ENCODE results near the gene FTO.

The FTO gene

DNA sequence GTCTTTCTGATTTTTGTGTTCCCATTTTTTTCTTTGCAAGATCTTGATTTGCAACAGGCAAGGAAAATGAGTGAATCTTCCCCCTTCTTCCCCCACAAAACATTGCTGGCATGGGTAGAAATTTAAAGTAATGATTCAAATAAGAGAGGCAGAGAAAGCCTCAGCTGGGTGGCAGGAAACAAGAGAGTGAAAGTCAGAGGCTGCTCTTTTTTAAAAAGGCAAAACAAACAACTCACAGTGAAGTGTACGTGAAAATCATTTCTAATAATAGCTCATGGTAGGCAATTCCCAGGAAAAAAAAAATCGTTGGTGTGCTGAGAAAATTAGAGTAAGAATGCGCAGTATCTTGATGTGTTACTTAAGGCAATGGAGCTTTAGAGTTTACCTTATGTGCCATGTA lies 229.5 kb downstream of the FTO start:
- DNase-seq (ENCODE audit: low read depth in 3 of 3) = no peak

DNA sequence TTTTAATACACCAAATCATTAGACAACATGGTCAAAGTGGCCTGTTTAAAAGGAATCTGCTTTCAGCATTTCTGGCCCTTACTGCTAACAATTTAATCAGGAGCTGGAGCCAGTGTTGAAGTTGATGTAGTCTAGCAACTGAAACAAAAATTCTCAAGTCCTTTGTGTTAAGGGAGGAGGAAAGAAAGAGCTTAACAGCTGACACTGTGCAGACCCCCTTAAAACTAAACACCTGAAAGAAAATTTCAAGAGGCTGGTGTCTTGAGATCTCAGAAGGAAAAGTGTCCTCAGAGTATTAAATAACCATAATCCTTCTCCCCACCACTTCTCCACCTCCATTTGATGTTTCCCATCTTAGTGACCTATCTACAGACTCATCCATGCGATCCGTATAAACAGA lies 232.1 kb downstream of the FTO start:
- DNase-seq (ENCODE audit: low read depth in 3 of 3) = no peak

GRCh38 chr16:53936529-53936928 lies 232.6 kb downstream of the FTO start:
- DNase-seq (ENCODE audit: low read depth in 3 of 3) = no peak

GRCh38 chr16:53937161-53937880 lies 233.4 kb downstream of the FTO start:
- DNase-seq (ENCODE audit: low read depth in 3 of 3) = no peak

- no peak for DNase-seq (ENCODE audit: low read depth in 3 of 3)
These were observed 240.1 kb downstream of the FTO start for GRCh38 chr16:53944025-53944424.

- no peak for DNase-seq (ENCODE audit: low read depth in 3 of 3)
These were observed 242.0 kb downstream of the FTO start for GRCh38 chr16:53945996-53946395.

GRCh38 chr16:53946746-53947386 lies 242.9 kb downstream of the FTO start:
- no peak for DNase-seq (ENCODE audit: low read depth in 3 of 3)

DNA sequence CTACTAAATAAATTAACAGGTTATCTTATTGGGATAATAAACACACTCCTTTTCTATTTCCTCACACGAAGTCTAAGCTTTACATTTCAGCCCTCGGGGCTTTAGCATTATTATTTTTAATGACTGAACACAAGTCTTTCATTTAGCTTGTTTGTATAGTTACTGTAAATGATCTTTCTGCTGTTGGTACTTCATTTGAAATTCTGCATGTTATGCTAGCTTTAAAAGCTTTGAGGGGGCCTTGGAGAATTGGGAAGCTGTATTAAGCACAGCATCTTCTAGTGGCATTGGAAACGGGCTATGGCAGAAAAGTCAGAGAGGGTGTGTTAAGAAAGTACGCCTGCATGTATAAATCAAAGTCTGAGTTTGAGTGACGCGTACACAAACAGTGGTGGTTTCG lies 243.7 kb downstream of the FTO start:
- DNase-seq (ENCODE audit: low read depth in 3 of 3) = no peak

DNA sequence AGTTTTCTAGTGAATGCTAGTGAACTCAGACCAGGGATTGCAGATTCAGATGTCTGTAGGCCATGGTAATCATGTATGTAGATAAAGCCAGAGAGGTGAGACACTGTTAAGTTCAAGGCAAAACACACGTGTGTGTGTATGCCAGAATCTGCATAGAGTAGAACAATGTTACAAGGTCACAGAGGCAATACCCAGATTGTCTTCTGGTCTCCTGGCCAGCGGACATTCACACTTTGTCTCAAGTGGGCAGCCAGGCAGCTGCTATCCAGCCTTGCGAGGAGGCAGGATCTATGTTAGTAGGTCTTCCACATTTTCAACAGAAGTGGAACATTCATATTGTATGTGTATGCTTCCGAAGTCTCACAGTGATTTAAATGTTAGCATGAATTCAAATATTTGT lies 244.4 kb downstream of the FTO start:
- no peak for DNase-seq (ENCODE audit: low read depth in 3 of 3)

DNA sequence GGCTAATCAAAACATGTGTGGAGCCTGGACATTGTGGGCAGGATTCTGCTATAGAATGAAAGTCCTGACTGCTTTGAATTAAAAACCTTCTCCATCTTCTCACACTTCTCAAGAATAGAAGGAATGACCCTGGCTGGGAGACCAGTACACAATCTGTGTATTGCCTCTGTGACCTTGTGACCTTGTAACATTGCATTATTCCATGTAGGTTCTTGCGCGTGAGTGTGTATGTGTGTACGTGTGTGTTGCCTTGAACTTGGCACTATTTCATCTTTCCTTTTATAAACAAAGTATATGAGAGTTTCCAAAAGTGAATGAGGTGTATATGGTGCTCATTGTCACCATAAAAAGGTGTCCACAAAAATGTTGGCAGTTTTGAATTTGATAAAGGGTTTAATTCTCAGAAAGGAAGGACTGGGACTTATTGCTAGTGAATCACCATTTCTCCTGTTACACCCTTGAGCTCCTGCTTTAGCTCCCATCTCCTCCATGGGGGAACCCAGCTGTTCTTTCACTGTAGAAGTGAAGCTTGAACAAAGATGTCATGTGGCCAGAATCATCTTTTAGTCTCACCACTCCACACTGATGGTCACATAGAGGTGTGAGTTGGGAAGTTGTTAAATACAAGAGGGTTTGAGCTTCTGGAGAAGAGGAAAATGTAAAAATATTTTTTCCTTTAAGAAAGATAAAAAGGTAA lies 244.9 kb downstream of the FTO start:
- DNase-seq (ENCODE audit: low read depth in 3 of 3) = no peak

- no peak for DNase-seq (ENCODE audit: low read depth in 3 of 3)
These were observed 245.9 kb downstream of the FTO start for GRCh38 chr16:53949715-53950410.

DNA sequence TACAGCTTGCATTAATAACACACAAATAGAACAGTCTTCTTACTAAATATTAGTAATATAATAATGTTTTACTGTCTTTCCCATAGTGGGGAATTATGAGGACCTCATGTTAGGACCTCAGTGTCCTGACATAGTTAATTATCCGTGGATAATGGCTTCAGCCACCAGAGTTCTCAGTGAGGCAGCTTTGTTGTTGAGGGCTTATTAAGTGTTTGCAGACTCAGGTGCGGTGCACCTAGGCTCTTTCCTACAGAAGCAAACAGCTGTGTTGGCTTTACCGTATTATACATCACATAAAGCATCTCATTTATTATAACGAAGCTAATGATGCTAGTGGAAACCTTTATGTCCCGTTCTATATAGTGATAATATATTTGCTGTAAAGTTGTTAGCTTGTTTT lies 246.7 kb downstream of the FTO start:
- no peak for DNase-seq (ENCODE audit: low read depth in 3 of 3)

GRCh38 chr16:53952215-53953208 lies 248.6 kb downstream of the FTO start:
- no peak for DNase-seq (ENCODE audit: low read depth in 3 of 3)

DNA sequence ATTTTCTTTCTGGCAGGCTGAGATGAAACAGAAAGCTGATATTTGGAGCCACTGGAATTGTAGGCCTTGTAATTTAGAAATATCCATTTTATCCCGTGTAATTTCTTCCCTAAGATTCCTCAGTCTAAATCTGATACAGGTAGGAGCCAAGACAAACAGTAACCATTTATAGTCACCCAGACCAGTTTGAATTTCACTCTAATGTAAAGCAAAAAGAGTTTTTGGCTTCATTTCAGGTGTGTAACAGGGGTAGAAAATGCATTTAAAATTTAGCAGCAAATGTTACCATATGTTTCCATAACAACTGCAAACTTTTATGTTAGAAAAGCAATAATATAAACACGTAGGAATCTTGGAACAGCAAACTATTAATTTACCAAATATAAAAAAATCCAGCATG lies 249.4 kb downstream of the FTO start:
- DNase-seq (ENCODE audit: low read depth in 3 of 3) = no peak

- no peak for DNase-seq (ENCODE audit: low read depth in 3 of 3)
These were observed 251.4 kb downstream of the FTO start for GRCh38 chr16:53955221-53955875.

DNA sequence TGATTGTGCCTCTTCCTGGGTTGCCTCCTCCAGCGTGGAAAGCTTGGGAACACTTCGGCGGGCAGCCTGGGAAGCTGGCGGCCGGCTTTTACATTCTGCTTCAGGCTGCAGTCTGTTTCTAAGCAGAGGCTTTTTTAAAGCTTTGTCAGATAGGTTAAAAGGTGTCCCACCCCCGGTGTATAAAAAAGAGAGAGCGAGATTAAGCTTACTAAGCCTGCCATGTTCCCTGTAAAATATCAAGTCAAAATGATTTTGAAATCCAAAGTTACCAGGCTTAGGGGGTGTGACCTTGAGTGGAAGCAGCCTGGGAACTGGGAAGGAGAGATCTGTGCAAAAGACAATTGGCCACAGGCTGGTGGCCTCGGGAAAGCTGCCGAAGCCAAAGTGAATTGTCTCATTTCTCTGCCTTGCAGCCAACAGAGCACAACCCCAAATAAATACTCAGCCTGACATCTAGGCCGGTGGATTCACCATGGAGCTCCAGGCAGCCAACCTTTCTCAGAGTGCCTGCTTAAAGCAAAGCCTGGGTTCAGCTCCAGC lies 254.5 kb downstream of the FTO start:
- DNase-seq (ENCODE audit: low read depth in 3 of 3) = no peak

DNA sequence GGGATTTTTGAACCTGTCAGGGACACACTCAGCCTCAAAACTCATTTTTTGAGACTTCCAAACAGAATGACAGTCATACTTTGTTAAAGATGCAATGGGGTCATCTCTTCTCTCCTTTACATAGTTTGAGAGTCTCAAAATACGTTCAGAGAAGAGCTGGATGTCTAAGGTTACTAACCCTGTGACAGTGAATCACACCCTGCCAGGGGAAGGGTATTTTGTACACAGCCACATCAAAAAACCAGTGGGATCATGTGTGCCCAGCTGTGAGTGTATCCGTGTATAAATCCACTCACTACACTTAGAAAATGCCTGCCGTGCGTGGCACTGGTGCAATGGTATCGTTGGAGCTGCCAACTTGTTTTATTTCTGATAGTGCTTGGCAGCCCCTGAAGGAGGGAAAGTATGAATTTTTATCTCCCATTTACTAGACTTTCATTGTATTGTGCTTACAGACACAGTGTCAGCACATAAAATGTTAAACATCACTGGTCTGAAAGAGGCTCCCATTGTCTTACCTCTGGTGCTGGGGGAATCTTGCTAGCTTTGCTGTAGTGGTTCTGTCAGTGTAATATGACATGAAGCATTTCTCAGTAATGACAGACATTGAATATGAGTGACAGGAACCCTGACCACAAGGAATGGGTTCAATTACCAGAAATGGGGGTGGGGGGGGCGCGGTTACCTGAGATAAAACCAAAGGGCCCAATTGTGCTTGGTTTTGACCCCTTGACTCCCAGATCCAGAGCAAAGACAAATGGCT lies 256.3 kb downstream of the FTO start:
- DNase-seq (ENCODE audit: low read depth in 3 of 3) = no peak

DNA sequence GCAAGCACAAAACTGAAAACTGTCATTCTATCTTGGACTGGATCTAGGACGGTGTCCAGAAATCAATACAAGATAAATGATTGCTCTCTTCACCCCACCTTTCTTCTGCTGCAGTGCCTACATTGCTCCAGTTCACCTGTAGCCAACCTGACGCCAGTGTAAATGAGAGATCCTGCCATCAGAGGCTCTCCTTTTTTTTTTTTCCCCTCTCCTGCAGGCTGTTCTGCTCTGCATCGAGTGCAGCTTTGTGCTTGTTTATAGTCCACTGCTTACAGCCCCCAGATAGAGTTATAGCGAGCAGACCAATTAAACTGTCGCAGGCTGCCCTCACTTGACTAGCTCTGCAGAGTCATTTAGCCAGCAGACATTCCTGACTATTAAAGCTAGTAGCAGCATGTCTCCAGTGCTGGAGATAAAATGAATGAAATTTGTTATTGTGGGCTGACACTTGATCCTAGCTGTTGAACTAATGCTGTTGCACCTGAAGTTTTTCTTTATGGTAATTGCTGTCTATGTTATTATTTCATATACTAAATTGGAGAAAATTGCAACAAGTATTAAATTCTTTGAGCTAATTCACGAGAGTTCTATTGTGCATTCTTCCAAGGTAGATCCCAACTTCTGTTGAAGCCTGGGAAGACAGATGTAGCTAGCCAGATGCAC lies 257.1 kb downstream of the FTO start:
- DNase-seq (ENCODE audit: low read depth in 3 of 3) = no peak

GRCh38 chr16:53962041-53962440 lies 258.1 kb downstream of the FTO start:
- no peak for DNase-seq (ENCODE audit: low read depth in 3 of 3)
